Left lobe of liver (tissue), 2 donors: ENCODE measurements around the gene KDM6A. TPM values are rescaled to one million over a fixed set of nuclear protein-coding genes. Genes with fewer than 3 reads are reported as not detected.
"Not testable (repeated sequence)": the region's sequence is repeated elsewhere in the genome, so short reads cannot be mapped to it uniquely, and the experiment has no call there.

ENCODE experiments used
- ATAC-seq: fragments of 200-7000 bp; cut with Tn5 transposase; one replicate; pipeline ENCODE4 v1.9.1; 2020; ENCODE audit warnings: mild to moderate bottlenecking, moderate library complexity
- DNase-seq: peaks from one replicate; pipeline ENCODE4 v3.0.0-alpha.2; 2020; ENCODE audit warnings: low spot score
- total RNA-seq: library from RNA; stranded (reverse); gene quantifications from one replicate; pipeline ENCODE4 v1.2.1, GENCODE V29; 2021
- donor health status: DM: no; HTN: no; CAD: no; lungs with moderate emphysema.
- donor health status: DM: no; HTN: yes; CAD: no.

KDM6A gene
- total RNA-seq, 1 donor from 2014 or later, result 8.4 TPM

- DNase-seq, result no peak
- ATAC-seq, result no peak
Observed at GRCh38 chrX:44884944-44885343, 12.0 kb downstream of the KDM6A start.

- ATAC-seq, result no peak
- no peak for DNase-seq
Observed at GRCh38 chrX:44889824-44890223, 16.8 kb downstream of the KDM6A start.

GRCh38 chrX:44890247-44890646 is 17.3 kb downstream of the KDM6A start:
- DNase-seq (no peak), ATAC-seq (no peak)

- ATAC-seq, DNase-seq: not testable (repeated sequence)
Observed at GRCh38 chrX:44890687-44891086, 17.7 kb downstream of the KDM6A start.

- ATAC-seq (no peak), DNase-seq (no peak)
Observed at GRCh38 chrX:44891642-44892041, 18.7 kb downstream of the KDM6A start.

GRCh38 chrX:44896876-44897186 is 23.8 kb downstream of the KDM6A start:
- ATAC-seq (no peak), DNase-seq (no peak)

- no peak for DNase-seq
Observed at GRCh38 chrX:44897539-44897938, 24.6 kb downstream of the KDM6A start.

GRCh38 chrX:44898411-44899221 is 25.6 kb downstream of the KDM6A start:
- ATAC-seq (peak; percentile 68), DNase-seq (no peak)

More at GRCh38 chrX:44897539-44897938, 24.6 kb downstream of the KDM6A start:
- ATAC-seq, result no peak

- ATAC-seq (no peak), DNase-seq (no peak)
Observed at GRCh38 chrX:44899946-44900345, 27.0 kb downstream of the KDM6A start.

- DNase-seq (no peak), ATAC-seq (no peak)
Observed at GRCh38 chrX:44903107-44903506, 30.1 kb downstream of the KDM6A start.

- DNase-seq (no peak), ATAC-seq (no peak)
Observed at GRCh38 chrX:44903830-44904530, 31.0 kb downstream of the KDM6A start.

- no peak for DNase-seq
- peak; percentile 52 for ATAC-seq
Observed at GRCh38 chrX:44904542-44905115, 31.6 kb downstream of the KDM6A start.

- ATAC-seq (no peak), DNase-seq (no peak)
Observed at GRCh38 chrX:44906041-44906440, 33.1 kb downstream of the KDM6A start.

- ATAC-seq (no peak), DNase-seq (no peak)
Observed at GRCh38 chrX:44906542-44906941, 33.6 kb downstream of the KDM6A start.

GRCh38 chrX:44908153-44908552 is 35.2 kb downstream of the KDM6A start:
- DNase-seq (no peak), ATAC-seq (no peak)

- ATAC-seq (no peak), DNase-seq (no peak)
Observed at GRCh38 chrX:44908827-44909226, 35.8 kb downstream of the KDM6A start.

- ATAC-seq, DNase-seq: not testable (repeated sequence)
Observed at GRCh38 chrX:44910508-44910907, 37.5 kb downstream of the KDM6A start.

GRCh38 chrX:44911074-44911600 is 38.1 kb downstream of the KDM6A start:
- not testable (repeated sequence) for ATAC-seq, DNase-seq

- DNase-seq, result no peak
- ATAC-seq, result no peak
Observed at GRCh38 chrX:44913656-44914531, 40.9 kb downstream of the KDM6A start.

GRCh38 chrX:44914532-44915198 is 41.7 kb downstream of the KDM6A start:
- DNase-seq, result no peak
- peak; percentile 26 for ATAC-seq
